Panc1 (cell line): Measurements from ENCODE around the gene ZNF521.

ENCODE experiments used
- POLR2AphosphoS5 ChIP-seq: IDR thresholded peaks from 2 replicates; pipeline ENCODE4 v1.6.1; 2012; ENCODE audit warnings: mild to moderate bottlenecking, low read depth, low read length, moderate library complexity
- SIN3A ChIP-seq: IDR thresholded peaks from 2 replicates; pipeline ENCODE4 v1.6.1; 2012; ENCODE audit warnings: low read depth, mild to moderate bottlenecking, low read length, moderate library complexity, borderline replicate concordance; ENCODE audit not compliant: insufficient read depth
- TCF7L2 ChIP-seq: IDR thresholded peaks from 2 replicates; pipeline ENCODE4 v1.6.1; 2011; ENCODE audit warnings: mild to moderate bottlenecking, low read depth, low read length, inconsistent platforms
- TF ChIP-seq, protein P1 (sequence below): fragments of 450-650 bp; IDR thresholded peaks from 2 replicates; pipeline ENCODE4 v1.5.1; 2017; ENCODE audit warnings: mild to moderate bottlenecking
- TF ChIP-seq, protein P2 (sequence below), 2 experiments: IDR thresholded peaks; 2 replicates each; pipeline ENCODE4 v1.6.1; 2011 to 2012; ENCODE audit warnings: low read depth in 2 of 2, control low read depth in 1 of 2, low read length in 1 of 2, mild to moderate bottlenecking in 1 of 2, moderate library complexity in 1 of 2; ENCODE audit not compliant: insufficient read depth in 1 of 2

DNA sequence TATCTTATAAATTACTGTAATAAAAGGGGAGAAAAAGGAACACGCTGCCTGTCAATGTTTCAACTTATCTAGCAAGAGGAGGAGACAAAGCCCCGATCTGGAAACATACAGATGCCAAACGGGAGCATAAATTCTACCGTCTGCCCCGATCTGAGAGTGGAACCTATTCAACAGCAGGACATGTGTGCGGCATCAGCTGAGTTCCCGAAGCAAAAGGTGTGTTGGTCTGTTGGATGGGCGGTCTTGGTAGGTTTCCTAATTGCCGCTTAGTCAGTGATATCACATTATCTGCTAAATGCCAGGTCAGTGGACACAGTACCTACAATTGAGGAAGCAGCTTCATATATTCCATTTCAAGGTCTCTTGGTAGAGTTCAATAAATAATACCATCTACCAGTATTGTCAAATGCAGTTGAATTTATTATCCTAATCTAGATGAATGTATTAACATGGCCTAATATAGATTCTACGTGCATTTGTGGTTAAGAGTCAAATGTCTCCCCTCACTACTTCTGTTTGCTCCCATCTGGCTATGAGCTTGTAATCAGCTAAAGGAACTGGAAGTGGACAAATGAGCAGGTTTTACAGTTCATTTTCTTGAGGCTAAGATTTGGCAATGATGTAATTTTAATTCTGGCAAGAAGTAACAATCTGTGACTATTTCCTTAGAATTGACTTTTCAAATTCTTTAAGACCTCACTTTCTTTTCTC lies 219.0 kb downstream of the ZNF521 start:
- TF ChIP-seq, protein P1, sequence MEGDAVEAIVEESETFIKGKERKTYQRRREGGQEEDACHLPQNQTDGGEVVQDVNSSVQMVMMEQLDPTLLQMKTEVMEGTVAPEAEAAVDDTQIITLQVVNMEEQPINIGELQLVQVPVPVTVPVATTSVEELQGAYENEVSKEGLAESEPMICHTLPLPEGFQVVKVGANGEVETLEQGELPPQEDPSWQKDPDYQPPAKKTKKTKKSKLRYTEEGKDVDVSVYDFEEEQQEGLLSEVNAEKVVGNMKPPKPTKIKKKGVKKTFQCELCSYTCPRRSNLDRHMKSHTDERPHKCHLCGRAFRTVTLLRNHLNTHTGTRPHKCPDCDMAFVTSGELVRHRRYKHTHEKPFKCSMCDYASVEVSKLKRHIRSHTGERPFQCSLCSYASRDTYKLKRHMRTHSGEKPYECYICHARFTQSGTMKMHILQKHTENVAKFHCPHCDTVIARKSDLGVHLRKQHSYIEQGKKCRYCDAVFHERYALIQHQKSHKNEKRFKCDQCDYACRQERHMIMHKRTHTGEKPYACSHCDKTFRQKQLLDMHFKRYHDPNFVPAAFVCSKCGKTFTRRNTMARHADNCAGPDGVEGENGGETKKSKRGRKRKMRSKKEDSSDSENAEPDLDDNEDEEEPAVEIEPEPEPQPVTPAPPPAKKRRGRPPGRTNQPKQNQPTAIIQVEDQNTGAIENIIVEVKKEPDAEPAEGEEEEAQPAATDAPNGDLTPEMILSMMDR = no peak
- no peak for TF ChIP-seq POLR2AphosphoS5
- TF ChIP-seq TCF7L2 = no peak
- TF ChIP-seq, protein P2, sequence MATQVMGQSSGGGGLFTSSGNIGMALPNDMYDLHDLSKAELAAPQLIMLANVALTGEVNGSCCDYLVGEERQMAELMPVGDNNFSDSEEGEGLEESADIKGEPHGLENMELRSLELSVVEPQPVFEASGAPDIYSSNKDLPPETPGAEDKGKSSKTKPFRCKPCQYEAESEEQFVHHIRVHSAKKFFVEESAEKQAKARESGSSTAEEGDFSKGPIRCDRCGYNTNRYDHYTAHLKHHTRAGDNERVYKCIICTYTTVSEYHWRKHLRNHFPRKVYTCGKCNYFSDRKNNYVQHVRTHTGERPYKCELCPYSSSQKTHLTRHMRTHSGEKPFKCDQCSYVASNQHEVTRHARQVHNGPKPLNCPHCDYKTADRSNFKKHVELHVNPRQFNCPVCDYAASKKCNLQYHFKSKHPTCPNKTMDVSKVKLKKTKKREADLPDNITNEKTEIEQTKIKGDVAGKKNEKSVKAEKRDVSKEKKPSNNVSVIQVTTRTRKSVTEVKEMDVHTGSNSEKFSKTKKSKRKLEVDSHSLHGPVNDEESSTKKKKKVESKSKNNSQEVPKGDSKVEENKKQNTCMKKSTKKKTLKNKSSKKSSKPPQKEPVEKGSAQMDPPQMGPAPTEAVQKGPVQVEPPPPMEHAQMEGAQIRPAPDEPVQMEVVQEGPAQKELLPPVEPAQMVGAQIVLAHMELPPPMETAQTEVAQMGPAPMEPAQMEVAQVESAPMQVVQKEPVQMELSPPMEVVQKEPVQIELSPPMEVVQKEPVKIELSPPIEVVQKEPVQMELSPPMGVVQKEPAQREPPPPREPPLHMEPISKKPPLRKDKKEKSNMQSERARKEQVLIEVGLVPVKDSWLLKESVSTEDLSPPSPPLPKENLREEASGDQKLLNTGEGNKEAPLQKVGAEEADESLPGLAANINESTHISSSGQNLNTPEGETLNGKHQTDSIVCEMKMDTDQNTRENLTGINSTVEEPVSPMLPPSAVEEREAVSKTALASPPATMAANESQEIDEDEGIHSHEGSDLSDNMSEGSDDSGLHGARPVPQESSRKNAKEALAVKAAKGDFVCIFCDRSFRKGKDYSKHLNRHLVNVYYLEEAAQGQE (IDR thresholded peaks at IDR 0.05; ENCODE audit: insufficient read depth in 1 of 2, low read depth in 2 of 2, low read length in 1 of 2) = no peak
- no peak for TF ChIP-seq SIN3A
